ENCODE measurements around the gene ZNF239. TPM values are rescaled to one million over a fixed set of nuclear protein-coding genes. Genes with fewer than 3 reads are reported as not detected.

The ZNF239 gene
- total and polyA plus RNA-seq, 12 donors: 1.3 to 7.5 (median 2.8) TPM

DNA sequence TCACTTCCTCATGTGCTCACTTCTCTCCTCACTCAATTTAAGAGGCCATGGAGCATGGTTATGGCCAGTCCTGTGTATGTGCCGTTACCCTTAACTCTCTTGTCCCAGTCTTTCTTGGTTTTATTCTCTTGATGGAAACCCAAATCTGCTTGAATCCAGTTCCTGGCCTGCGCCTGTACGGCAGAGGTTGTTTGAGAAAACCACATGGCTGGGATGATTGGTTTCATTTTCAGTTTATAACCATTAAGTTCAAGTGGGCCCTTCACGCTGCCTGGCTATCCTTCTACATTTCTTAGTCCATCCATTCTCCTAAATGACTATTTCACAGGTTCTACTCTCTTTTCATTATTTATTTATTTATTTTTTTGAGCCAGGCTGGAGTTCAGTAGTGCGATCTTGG lies 1.6 kb upstream of the ZNF239 start:
- H3K4me1 ChIP-seq (replicated peaks in 1 of 2): peaks cover 0 to 6% of the 10 kb centered on the region in 2 donors
- H3K27ac ChIP-seq: no peak overlapping the region
- WGBS, 4 donors: 91 to 95% (median 92%) methylated on average over 5 of the region's 5 CpGs
- no peak overlapping the region for H3K4me3 ChIP-seq
- intact Hi-C loops (cut with DNase I): no loop called here
- H3K27me3 ChIP-seq: no peaks in the 10 kb centered on the region
- no peak for DNase-seq
- no peaks in the 10 kb centered on the region for H3K36me3 ChIP-seq (replicated peaks in 1 of 2)
- no peaks in the 10 kb centered on the region for H3K9me3 ChIP-seq (replicated peaks in 1 of 3)
- TF ChIP-seq CTCF (IDR thresholded peaks at IDR 0.05) (no peak), POLR2A (IDR thresholded peaks at IDR 0.05) (no peak)

DNA sequence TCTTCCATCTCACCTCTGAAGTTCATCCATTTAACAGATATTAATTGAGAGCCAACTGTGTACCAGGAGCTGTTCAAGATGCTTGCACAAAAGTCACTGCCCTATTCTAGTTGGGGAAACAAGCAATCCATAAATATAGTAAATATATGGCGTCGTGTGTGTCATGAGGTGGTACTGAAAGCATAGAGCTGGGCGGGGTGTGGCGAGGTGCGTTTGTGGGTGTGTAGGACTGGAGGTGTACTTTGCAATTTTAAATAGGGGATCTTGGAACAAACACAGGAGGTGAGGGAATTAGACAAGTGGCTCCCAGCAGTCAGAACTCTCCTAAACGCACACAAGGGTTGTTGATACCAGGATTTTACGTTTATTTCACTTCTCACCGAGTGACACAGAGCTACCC lies 490 bp upstream of the ZNF239 start:
- DNase-seq: no peak
- intact Hi-C loops (cut with DNase I): no loop called here
- peaks cover 0 to 6% of the 10 kb centered on the region in 2 donors for H3K4me1 ChIP-seq (replicated peaks in 1 of 2)
- H3K36me3 ChIP-seq (replicated peaks in 1 of 2): no peaks in the 10 kb centered on the region
- WGBS, 4 donors: 89 to 95% (median 93%) methylated on average over 8 of the region's 8 CpGs
- peak overlapping the region in 1 of 4 donors; percentile 67 for H3K4me3 ChIP-seq
- TF ChIP-seq POLR2A (IDR thresholded peaks at IDR 0.05): no peak
- no peak for TF ChIP-seq CTCF (IDR thresholded peaks at IDR 0.05)
- H3K9me3 ChIP-seq (replicated peaks in 1 of 3): no peaks in the 10 kb centered on the region
- H3K27me3 ChIP-seq: no peaks in the 10 kb centered on the region
- H3K27ac ChIP-seq: peak overlapping the region in 1 of 5 donors; percentile 60

DNA sequence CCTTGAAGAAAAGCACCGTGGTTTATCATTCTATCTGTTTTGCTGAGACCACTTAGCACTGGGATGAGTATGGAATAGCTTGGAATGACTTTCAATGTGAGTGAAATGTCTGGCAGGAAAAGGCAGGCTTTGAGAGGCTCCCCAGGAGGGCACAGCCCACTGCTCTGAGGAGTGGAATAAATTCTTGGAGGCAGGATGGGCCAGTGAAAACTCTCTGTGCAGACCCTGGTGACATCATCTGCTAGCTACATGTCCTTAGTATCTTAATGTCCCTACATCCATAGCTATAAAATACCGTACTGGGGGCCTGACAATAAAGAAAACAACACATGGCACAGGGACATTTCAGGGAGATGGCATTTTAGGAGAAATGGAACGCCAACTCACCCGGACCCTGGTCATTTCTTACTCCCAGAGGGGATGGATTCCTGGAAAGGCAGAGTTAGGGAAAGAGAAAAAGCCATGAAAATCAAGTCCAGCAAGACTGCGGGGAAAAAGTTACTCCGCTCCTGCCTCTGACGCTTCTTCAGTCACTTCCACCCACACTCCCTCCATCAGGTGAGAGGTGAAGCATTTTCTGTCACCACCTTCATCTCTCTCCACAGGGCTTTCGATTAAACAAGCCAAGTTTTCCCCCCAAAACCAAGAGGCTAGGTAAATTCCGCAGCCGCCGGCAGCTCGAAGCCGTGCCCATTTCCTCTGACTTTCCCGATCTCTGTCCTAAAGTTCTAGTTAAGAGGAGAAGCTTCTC lies 991 bp downstream of the ZNF239 start:
- Histone ChIP-seq H3K27me3 (no peaks in the 10 kb centered on the region), H3K36me3 (replicated peaks in 1 of 2) (no peaks in the 10 kb centered on the region), H3K4me3 (peak overlapping the region in 2 of 4 donors; percentile 47 to 67), H3K4me1 (replicated peaks in 1 of 2) (peaks cover 0 to 6% of the 10 kb centered on the region in 2 donors), H3K9me3 (replicated peaks in 1 of 3) (no peaks in the 10 kb centered on the region), H3K27ac (peak overlapping the region in 2 of 5 donors; percentile 60 to 62)
- no peak for DNase-seq
- WGBS, 4 donors: 48 to 76% (median 69%) methylated on average over 14 of the region's 14 CpGs
- intact Hi-C loops (cut with DNase I): no loop called here
- TF ChIP-seq POLR2A (IDR thresholded peaks at IDR 0.05): no peak
- TF ChIP-seq CTCF (IDR thresholded peaks at IDR 0.05): no peak

- no peaks in the 10 kb centered on the region for H3K27me3 ChIP-seq
- no peaks in the 10 kb centered on the region for H3K36me3 ChIP-seq (replicated peaks in 1 of 2)
- no peak overlapping the region for H3K27ac ChIP-seq
- H3K4me1 ChIP-seq (replicated peaks in 1 of 2): peaks cover 0 to 6% of the 10 kb centered on the region in 2 donors
- WGBS, 4 donors: 36 to 53% (median 47%) methylated on average over 1 of the region's 1 CpG
- intact Hi-C loops (cut with DNase I): no loop called here
- no peak for TF ChIP-seq POLR2A (IDR thresholded peaks at IDR 0.05)
- no peak for TF ChIP-seq CTCF (IDR thresholded peaks at IDR 0.05)
- no peak for DNase-seq
- H3K9me3 ChIP-seq (replicated peaks in 1 of 3): no peaks in the 10 kb centered on the region
- no peak overlapping the region for H3K4me3 ChIP-seq
These were observed 3.4 kb downstream of the ZNF239 start for GRCh38 chr10:43570971-43571370.

Data from adrenal gland (tissue), 12 donors.